NCI-H748 treated with DMSO at 0.1 percent for 48 hours (cell line): ENCODE results near the gene TAF9B.
"Not testable (repeated sequence)": the region's sequence is repeated elsewhere in the genome, so short reads cannot be mapped to it uniquely, and the experiment has no call there.

Experiments
- DNase-seq: peaks from one replicate; lab custom pipeline; 2025; lab: John Stamatoyannopoulos, UW

TAF9B gene, protein sequence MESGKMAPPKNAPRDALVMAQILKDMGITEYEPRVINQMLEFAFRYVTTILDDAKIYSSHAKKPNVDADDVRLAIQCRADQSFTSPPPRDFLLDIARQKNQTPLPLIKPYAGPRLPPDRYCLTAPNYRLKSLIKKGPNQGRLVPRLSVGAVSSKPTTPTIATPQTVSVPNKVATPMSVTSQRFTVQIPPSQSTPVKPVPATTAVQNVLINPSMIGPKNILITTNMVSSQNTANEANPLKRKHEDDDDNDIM

DNA sequence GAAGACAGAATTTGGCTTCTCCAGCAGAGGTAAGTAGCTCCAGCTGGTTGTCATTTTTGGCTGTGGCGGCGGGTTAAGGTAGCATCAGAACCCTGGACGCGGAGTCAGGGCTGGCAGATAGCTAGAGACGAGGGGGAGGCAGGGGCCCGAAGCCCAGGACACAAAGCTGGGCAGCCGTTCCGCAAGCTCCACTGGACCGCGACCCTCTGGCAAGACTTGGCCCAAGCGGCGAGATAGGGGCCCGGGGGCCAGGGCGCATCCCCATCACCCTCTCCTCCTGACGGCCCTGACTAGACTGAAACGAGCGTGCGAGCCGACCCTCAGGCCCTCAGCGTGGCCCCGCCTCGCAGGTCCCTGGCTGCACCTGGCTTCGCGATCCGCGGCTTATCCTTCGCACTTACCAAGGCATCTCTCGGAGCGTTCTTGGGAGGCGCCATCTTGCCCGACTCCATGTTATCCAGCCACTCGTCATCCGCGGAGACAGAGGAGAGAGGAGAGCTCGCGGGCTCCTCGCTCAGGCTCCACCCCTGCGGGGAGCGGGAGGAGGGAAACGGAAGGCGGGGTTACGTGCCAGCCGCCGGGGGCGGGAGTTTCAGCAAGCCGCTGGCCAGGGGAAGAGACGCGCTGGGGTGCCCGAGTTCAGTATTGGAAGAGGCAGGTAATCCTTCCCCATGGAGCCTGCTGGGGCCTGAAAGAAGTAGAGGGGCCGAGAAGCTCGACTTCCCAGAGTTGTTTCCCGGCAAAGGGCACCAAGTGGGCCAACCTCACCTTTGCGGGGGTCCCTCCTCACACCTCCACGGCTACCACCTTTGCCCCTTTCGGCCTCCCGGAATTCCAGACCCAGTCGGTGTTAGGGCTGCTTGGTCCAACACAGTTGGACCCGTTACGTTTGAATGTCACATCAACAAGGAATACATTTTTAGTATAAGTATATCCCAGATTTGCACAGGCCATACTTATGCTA lies at the start of gene TAF9B:
TSS of gene TAF9B (minus strand) at position 491 of the 964 bp plus-strand sequence. CDS start at position 452, 39 bp downstream.
- DNase-seq = peak; percentile 49

DNA sequence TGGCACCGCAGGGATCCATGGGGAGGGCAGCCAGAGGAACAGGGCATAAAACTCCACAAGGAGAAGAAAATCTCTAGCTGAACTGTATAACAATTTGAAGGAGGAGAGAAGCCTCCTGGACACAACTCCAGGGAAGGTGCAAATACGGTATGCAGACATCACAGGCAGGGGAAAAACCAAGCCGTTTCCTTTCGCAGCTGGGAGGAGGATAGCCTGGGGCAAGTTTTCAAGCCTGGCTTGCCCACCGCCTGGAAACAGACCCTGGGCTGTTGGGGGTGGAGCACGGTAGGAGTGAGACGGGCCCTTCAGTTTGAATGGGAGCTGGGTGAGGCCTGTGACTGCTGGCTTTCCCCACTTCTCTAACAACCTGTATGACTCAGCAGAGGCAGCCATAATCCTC lies 43.4 kb upstream of the TAF9B start:
- no peak for DNase-seq

DNA sequence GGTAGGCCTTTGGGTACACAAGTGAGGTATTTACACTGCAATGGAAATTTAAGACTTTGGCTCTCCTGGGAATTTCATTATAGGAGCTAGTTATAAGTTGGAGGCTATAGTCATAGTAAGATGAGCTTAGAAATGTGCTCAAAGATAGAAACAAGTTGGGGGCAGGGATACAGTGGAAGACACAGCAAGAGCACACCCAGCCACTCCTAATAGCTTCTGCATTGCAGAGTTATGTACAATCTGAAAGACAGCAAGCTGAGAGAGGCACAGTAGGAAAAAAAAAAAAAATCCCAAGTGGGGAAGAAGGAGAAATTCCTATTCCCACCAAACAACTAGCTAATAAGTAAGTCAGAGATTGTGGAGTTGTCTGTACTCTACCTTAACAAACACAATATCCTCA lies 41.9 kb upstream of the TAF9B start:
- DNase-seq = no peak

DNA sequence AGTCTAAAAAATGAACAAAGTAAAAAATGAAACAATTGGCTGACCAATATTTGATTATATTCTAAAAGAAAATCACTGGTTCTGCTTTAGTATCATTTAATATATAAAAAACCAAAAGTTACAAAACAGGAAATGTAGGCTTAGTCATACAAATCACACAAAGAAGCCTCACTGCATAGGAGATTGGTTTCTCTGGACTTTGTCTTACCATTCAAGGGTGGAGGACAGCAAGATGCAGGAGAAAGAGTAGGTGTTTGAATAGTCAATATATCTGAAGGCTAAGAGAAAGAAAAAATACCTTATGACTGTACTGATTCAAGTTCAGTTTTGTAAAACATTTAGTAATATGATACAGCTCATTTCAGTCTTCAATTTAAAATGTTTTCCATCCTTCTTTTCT lies 28.6 kb upstream of the TAF9B start:
- no peak for DNase-seq

DNA sequence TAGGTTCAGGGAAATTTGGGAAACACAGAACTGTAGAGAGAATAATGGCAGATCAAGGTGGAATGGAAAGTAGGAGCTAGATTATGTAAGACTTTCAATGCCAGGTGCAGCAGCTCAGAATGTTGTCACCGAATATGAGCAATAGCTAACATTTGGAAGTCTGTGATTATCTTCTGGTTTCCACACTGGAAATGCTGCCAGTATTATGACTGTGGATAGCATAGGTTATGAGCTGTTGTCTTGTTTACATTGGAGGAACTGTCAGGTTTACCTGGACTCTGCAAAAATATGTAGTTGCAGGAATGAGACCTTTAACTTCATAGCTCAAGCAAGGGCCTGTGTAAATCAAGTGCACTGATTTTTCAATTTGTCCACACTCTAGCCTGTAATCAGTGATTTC lies 26.0 kb upstream of the TAF9B start:
- no peak for DNase-seq

DNA sequence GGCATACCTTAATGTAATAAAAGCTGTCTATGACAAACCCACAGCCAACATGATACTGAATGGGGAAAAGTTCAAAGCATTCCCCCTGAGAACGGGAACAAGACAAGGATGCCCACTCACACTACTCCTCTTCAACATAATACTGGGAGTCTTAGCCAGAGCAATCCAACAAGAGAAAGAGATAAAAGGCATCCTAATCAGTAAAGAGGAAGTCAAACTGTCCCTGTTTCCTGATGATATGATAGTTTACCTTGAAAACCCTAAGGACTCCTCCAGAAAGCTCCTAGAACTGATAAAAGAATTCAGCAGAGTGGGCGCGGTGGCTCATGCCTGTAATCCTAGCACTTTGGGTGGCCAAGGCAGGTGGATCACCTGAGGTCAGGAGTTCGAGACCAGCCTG lies 23.7 kb upstream of the TAF9B start:
- DNase-seq = not testable (repeated sequence)

DNA sequence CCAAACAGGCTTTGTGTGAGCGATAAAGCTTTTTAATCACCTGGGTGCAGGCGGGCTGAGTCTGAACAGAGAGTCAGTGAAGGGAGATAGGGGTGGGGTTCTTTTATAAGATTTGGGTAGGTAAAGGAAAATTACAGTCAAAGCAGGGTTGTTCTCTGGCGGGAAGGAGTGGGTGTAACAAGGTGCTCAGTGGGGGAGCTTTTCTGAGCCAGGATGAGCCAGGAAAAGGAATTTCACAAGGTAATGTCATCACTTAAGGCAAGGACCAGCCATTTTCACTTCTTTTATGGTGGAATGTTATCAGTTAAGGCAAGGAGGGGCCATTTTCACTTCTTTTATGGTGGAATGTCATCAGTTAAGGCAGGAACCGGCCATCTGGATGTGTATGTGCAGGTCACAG lies 21.3 kb upstream of the TAF9B start:
- DNase-seq = not testable (repeated sequence)

DNA sequence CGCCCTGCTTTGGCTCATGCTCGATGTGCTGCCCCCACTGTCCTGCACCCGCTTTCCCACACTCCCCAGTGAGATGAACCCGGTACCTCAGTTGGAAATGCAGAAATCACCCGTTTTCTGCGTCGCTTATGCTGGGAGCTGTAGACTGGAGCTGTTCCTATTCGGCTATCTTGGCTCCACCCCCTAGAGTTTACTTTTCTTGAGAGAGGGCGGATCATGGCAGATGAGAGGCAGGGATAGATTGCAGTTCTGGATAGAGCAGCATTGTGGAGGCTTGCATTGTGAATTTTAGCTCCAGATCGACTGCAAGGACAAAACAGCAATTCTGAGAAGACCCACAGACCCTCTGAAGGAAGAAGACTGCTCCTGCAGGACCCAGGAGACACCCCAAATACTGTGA lies 18.4 kb upstream of the TAF9B start:
- DNase-seq = not testable (repeated sequence)

DNA sequence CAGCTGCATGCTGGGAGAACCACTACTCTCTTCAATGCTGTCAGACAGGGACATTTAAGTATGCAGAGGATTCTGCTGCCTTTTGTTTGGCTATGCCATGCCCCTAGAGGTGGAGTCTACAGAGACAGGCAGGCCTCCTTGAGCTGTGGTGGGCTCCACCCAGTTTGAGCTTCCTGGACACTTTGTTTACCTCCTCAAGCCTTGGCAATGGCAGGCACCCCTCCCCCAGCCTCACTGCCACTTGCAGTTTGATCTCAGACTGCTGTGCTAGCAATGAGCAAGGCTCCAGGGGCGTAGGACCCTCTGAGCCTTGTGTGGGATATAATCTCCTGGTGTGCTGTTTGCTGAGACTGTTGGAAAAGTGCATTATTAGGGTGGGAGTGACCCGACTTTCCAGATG lies 17.9 kb upstream of the TAF9B start:
- DNase-seq = not testable (repeated sequence)

DNA sequence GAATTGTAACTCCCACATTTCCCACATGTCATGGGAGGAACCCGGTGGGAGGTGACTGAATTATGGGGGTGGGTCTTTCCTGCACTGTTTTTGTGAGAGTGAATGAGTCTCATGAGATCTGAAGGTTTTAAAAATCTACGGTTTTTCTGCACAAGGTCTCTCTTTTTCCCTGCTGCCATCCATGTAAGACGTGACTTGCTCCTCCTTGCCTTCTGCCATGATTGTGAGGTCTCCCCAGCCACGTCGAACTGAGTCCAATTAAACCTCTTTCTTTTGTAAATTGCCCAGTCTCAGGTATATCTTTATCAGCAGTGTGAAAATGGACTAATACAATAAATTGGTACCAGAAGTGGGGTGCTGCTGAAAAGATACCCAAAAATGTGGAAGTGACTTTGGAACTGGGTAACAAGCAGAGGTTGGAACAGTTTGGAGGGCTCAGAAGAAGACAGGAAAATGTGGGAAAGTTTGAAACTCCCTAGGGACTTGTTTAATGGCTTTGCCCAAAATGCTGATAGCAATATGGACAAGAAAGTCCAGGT lies 7.6 kb upstream of the TAF9B start:
- DNase-seq = not testable (repeated sequence)

DNA sequence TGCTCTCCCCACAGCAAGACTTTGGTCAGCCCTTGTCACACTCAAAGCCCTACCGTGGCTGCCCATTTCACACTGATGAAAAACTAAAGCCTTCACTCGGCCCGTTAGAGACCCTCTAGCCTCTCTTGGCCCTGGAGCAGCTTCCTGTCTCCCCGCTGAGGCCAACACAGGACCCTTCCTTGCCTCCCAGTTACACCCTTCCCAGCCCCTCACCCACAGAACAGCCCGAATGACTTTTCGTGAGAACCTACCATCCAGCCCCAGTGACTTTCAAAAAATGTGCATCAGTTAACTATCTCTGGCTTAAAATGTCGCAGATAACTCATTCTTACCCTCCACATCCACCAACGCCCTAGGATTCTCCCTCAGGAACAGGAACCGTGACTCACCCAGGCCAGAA lies 756 bp upstream of the TAF9B start:
- no peak for DNase-seq

DNA sequence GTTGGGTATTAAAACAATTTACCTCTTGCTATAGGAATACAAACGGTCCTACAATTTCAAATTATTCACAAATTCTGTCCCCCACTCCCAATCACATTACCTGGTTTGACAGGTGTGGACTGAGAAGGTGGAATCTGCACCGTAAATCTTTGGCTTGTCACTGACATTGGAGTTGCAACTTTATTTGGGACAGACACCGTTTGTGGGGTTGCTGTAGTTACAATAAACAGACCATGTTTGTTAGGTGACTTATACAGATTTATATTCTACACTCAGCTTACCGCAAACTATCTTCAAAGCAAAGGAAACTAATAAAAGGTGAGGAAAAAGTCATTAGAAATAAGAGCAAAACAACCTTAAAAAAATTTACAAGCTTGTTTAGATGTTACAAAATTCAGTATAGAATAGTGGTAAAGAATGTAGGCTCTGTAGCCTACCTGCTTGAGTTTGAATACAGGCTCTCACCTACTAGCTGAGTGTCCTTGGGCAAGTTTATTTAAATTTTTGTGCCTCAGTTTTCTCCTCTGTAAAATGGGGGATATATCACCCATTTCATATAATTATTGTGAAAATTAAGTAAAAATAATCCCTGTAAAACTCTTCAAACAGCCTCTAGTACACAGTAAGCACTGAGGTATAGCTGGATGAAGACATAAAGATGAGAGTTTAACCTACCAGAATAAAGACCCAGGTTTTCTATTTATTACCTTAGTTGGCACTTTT lies 6.1 kb downstream of the TAF9B start:
- DNase-seq = no peak

DNA sequence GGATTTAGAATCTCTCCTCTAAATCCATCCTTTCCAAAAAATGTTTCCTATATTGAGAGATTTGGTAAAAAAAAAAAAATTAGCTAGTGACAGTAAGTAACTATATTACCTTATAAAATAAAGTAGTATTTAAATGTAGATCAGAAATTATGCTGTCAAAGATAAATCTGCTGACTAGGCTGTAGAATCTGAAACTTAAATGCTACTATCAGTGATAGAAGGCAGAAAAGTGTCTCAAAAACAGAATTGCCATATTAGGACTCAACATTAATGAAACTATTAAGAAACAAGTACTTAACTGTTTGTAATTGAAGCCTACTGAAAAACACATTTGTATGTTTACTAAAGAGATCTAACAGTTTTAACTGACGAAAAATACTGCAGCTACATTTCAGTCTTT lies 8.3 kb downstream of the TAF9B start:
- DNase-seq = no peak

DNA sequence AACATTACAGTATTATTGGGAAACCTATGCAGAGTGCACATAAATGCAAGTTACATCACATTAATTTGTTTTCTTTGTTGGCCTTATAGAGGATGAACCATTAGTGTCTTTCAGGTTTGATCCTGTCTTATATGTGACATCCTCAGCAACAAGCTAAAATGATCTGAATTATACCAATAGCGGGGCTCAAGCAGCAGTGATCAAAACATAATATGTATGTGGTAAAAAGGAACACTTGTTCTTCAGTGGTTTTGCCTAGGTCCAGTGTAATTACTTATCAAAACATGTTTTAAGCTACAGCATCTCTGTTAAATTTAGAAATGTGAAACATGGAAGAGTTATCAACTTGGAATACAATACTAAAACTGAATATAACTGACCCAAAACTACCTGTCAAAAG lies 9.1 kb downstream of the TAF9B start:
- no peak for DNase-seq

DNA sequence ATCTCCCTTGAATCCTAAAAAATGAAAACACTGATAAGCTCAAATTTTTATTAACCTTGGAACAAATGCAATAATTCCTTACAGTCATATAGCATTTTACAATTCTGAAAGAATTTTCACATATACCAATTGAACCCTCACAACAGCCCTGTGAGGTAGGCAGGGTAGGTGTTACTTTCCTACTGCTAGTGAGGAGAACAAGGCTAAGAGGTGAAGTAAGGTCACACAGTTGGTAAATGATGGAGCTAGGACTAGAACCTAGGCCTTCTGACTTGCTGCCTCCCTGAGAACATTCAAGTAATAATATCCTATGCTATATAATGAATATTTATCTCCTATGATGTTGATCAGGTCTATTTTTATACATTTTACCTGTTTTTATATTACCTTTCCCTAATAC lies 9.7 kb downstream of the TAF9B start:
- DNase-seq = no peak

DNA sequence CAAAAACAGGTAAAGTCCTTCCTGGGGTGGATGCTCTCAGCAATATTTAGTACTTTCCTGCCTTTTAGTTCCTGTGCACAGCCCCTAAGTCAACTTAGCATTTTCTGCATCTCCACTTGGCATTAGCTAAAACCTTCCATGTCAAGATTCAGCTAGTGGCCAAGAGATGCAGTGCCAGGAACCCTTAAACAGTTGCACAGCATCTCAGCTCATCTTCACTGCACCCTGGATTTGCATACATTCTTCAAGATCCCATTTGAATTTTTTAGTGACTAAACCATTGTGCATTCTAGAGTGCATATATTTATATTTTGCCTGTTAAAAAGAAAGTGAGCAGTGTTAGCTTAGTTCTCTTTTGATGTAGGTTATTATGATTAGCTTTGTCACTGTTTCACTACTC lies 13.7 kb downstream of the TAF9B start:
- DNase-seq = not testable (repeated sequence)

DNA sequence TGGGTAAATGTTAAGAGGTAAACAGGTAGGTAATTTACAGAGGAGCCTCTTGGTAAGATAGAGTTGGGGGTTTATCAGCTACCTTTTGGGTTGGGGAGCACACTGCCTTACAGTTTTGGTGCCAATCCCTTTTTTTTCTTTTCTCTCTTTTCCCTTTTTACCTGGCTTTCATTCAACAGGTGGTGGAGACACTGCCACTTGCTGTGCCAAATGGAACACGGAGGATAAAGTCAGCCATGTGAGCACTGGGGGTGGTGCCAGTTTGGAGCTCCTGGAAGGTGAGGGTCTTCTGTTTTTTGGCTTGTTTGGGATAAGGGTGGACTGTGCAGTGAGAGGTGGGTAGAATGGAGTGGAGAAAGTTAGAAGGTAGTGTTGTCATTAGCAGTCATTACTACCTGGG lies 14.3 kb downstream of the TAF9B start:
- no peak for DNase-seq

DNA sequence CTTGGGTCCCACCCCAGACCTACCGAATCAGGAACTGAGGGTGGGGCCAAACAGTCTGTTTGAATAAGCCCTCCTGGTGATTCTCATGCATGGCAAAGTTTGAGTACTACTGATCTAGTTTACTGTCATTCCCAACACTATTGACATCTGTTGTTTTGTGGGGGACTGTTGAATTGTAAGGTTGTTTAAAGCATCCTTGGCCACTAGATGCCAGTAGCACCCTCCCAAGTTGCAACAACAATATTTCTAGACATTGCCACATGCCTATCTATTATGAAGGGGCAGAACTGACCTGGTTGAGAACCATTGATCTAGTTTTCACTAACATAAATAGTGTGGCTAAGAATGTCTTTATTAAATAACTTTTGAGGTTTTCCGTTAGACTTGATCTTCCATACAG lies 15.1 kb downstream of the TAF9B start:
- peak; percentile 2 for DNase-seq

DNA sequence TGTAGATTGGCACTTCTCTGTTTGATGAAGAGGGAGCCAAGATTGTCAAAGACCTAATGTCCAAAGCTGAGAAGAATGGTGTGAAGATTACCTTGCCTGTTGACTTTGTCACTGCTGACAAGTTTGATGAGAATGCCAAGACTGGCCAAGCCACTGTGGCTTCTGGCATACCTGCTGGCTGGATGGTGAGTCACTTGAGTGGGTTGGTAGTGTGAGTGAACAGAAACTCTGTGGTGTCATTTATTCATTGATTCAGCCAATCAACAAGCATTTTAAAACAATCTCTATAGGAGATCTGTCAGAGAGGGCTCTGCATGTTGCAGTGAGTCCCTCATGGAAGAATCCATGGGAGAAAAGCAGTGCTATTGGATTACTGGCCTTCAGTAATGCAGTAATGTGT lies 16.3 kb downstream of the TAF9B start:
- no peak for DNase-seq

DNA sequence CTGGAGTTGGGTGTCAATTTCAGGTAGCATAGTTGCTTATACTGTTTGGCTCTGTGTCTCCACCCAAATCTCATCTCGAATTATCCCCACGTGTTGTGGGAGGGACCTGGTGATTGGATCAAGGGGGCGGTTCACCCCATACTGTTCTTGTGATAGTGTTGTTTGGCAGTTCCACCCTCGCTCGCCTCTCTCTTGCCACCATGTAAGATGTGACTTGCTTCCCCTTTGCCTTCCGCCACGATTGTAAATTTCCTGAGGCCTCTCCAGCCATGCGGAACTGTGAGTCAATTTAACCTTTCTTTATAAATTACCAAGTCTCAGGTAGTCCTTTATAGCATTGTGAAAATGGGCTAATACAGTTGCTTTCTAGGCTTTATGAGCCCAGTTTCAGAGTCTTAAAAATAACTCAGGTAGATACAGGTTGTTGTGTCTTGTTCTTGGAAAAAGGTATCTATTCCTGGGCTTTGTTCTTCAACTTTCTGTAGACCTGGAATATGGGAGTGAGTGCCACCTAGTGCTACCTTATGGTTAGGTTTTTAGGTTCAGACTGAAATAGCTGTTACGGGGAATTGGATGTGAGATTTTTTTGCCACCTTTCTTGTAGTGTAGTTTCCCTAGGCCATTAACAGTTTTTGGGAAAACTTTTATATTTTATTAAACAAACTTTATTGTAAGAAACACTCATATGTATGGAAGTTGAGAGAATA lies 19.8 kb downstream of the TAF9B start:
- no peak for DNase-seq

DNA sequence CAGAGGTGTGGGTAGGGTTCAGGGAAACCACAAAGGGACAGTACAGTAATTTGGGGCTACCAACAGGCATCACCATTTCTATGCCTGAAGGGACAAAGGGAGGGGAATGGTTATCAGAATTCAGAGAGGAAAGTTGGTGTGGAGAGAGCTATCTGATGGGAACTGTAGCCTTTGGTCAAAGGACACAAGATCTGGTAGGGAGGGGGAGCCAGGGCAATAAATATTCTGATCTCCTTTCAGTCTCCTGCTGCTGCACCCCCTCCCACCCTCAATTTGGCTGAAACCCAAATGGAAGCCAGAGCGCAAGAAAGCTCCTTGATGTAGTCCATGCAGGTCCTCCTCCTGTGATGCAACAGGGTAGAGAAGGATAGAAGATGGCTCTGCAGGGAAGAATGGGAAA lies 20.8 kb downstream of the TAF9B start:
- no peak for DNase-seq

DNA sequence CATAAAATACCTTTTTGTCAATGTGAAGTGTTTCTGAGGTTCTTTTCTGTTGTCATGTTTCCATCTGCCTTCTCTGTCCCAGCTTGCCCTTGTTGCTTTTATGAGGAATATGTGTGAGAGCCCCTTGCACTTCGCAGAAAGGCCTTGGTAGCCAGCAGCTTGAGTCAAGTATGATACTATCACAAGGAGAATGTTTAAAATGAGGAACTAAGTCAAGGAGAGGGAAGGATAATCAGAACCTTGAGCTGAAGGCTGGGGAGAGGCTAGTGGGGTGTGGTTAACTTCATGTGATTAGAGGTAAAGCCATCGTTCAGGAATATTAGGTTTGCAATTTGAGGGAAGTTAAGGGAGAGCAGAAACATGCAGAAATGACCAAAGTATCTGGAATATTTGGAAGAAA lies 22.7 kb downstream of the TAF9B start:
- no peak for DNase-seq
